Activated CD4-positive, CD25-positive, alpha-beta regulatory T cell treated with anti-CD3 and anti-CD28 coated beads, Interleukin-2, amount 50 U/mL, for 24 hours (primary cell): ENCODE results near the gene CTBP2.
A peak's percentile ranks its signal among the peaks of the same experiment; 100 is the strongest.

Experiments used
- ATAC-seq, 2 donors: fragments of 150-1000 bp; cut with Tn5 transposase; one replicate each; pipeline ENCODE4 v1.10.0; 2021; ENCODE audit warnings: mild to moderate bottlenecking in 1 of 2, moderate library complexity in 1 of 2

CTBP2 gene

DNA sequence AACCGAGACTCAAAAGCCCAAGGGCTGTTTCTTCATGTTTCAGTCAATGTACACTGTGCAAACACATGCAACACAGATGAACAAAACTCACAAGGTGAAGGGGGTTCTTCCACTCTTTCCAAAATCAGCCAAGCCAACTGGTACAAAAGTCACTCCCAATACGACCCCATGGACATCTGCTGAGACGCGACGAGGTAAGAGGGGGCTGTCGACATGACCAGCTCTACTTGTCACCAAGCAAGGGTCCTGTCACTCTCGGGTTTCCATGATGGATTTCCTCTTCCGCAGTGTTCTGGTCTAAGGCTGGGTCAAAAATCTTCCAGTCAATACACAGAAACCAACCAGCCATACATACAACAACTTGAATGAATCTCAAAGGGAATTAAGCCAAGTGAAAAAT lies 37.8 kb downstream of the CTBP2 start:
- ATAC-seq, result no peak

DNA sequence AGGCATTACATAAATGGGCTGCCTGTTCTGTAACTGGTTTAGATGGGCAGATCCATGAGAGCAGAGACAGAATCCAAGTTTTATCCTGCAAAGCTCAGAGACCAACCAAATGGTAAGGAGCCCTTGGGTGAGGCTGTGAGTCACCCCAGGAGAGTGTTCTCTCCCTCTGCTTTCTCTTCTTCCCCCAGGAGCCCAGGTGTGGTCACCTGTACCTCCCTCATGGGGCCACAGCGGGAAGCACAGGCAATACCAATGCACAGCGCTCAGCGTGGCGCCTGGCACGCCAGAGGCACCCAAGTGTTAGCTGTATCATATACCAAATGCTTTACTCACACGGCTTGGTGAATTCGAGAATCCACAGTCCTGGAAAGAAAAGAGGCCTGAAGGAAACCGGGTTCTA lies 39.4 kb downstream of the CTBP2 start:
- ATAC-seq, result no peak

DNA sequence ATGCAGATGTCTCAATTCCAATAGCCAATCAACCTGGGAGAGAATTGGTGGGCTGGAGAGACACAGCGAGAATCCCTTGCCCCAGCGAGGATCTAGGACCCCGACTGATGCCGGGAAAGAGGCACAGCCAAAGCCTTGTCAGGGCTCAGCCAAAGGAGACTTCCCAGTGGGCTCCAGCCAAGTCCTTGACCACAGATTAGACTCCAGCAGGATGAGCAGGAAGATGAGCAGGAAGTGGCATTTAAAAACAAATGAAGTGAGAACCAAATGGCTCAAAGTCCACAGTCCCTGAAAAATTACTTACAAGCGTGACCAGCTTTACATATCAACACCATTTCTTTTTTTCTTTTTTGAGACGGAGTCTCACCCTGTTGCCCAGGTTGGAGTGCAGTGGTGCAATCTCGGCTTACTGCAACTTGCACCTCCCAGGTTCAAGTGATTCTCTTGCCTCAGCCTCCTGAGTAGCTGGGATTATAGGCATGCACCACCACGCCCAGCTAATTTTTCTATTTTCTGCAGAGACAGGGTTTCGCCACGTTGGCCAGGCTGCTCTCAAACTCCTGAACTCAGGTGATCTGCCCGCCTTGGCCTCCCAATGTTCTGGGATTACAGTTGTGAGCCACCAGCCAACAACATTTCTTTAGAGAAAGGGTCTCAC lies 40.2 kb downstream of the CTBP2 start:
- no peak for ATAC-seq

DNA sequence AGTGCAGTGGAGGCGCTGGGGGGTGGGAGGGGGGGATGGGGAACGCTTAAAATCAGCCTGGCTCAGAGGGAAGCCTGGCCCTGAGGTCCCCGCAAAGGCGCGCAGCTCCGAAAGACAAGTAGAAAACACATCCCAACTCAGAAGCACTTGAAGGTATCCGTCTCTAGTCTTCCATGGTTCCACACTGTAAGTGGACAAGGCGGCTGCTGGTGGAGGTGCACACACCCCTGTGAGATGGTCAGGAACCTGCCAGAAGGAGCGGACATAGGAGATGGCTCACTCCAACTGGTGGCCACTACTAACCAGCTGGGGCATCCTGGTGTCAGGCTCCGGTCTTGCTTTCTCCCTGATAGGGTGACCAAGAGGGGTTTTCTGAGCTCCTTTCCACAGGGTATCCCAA lies 41.7 kb downstream of the CTBP2 start:
- no peak for ATAC-seq

DNA sequence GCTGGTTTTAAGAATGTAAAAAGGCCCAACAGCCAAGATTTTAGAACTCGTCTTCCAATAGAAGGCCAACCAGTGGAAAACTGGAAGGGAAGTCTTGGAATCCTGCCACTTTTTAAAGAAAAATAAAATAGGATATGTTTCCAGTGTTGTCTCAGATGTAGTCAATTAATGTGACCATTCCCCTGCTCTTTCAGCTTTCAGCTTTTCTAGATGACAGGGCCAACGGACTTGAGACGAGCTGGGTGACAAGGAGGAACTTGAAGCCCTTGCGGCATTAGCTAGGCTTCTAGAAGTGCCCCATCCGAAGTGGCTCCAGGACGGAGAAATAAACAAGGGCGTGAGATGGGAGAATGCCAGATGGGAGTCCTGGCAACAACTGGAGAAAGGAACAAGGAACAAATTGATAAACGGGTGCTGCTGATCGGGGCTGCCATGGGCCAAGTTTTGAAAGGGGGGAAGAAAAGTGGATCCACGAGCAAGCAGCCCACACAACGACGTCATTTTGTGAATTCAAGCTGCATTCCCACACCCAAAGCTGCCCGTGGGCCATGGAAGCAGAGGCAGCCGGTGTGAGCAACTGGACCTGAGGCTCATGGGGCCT lies 42.3 kb downstream of the CTBP2 start:
- no peak for ATAC-seq

DNA sequence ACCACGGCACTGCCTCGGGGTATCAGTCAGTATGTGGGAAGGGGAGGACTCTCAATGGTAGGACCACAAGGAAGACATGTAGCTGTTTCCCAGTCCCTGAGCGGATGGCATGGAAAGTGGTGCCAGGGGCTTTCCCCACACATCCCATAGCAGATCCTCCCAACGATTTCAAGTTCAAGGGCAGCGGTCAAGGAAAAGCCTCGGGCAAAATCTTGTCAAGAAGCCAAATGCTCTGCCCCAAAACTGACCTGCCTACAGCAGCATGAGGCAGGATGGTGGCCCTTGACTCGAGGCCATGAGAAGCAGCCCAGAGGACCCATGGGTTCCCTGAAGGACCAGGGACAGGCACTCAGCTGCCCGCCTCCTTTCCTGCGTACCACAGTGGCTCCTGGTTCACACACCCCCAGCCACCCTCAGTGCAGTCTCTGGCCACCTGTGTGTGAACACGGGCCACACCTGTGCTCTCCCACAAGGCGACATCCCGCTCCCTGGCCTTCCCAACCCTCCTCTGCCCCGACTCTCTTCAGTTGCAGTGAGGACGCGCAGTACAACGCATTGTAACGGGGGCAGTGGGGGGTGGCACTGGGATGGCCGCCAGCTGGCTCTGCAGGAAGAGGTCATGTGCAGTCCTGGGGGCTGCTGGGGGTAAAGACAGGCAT lies 43.6 kb downstream of the CTBP2 start:
- no peak for ATAC-seq

DNA sequence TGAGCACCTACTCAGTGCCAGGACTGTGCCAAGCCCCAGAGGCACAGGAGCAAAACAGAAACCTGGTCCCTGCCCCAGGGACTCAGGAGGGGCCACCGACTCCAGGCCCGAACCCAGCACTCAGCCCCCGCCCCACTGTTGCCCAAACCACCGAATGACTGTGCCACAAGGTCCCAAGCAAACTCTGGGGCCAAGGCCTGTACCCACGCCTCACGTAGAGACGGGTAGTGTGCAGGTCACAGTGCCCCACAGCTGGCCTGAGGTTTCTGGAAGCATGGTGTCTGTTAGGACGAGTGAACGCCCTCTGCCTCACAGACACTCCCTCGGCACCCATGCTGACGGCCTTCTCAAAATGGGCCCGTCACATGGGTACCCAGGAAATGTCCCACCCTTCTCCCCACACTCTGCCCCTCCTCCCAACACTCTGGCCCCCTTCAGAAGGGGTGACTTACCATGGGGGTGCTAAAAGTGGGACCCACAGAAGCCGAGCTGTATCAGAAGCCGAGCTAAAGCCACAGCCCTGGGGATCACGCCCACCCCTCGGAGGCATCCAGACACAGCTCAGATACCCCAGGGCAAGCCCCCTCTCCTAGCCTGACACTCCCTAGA lies 44.2 kb downstream of the CTBP2 start:
- peak in 1 of 2 donors; percentile 21 for ATAC-seq

DNA sequence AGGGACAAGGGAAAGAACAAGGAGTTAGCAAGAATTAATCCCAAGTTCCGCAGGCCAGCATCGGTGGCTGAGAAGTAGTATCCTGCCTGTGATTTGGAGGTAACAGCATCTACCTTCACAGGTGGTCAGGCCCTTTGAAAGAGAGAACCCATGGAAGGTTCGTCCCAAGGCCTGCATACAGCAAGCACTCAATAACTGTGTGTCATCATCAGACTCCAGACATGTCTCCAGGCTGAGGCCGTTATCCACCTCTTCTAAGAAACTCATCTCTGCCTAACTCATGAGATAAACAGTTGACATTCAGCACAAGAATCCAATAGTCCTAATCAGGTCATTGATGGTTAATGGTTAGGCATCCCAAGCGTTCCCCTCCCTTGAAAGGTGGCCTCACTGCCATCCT lies 45.0 kb downstream of the CTBP2 start:
- no peak for ATAC-seq

DNA sequence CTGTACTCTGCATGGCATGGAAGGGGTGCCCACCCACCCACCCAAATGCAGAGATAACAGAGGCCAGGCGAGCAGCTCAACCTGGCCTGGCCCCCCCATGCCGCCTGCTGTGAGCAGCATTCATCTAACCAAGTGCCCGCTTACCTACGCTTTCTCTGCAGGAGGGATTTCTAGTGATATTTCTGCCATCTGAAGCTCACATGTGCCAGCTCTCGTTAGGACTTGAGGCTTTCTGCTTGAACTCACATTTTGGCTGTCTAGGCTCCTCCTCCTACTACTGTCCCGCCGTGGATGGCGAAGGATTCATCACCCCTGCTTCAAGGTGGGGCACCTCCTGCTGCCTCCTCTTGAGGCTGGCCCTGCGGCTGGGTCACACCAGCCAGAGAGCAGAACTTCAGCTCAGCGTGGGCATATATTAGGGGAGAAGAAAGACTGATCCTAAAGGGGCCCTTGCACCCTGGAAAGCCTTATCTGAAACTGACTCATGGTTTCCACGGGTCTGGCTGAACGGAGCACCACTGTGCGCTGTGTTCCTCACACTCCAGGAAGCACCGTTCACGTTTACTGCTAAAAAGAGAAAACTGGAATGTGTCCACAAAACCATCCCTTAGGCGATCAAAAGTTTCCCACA lies 45.5 kb downstream of the CTBP2 start:
- ATAC-seq, result no peak

DNA sequence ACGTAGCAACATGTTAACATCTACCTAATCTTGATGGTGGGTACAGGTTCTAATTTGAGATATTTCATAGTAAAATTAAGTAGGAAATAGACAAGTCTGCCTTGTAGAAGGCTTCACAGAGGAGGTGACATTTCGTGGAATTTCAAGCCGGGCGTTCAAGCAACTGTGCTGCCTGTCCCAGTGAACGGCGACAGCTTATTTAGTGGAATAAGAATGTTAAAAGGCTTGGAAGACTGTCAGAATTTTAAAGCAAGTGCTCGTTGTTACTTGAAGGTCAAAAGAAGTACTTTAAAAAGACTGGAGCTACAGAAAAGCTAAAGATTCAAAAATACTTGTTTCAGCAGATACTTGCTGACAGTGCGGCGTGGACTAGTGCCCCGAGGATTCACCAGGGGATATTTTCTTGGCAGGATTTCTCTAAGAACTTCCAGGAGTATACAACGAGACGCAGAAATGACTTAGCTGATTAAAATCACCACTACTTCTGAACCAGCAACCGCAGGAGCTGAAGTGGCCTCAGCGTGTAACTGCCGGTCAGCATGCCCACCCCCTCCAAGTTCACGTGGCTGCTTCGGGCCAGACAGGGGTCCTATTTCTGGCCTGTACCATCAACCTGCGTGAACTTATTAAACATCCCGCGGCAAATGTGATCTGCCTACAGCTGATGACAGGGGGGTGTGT lies 46.5 kb downstream of the CTBP2 start:
- no peak for ATAC-seq

DNA sequence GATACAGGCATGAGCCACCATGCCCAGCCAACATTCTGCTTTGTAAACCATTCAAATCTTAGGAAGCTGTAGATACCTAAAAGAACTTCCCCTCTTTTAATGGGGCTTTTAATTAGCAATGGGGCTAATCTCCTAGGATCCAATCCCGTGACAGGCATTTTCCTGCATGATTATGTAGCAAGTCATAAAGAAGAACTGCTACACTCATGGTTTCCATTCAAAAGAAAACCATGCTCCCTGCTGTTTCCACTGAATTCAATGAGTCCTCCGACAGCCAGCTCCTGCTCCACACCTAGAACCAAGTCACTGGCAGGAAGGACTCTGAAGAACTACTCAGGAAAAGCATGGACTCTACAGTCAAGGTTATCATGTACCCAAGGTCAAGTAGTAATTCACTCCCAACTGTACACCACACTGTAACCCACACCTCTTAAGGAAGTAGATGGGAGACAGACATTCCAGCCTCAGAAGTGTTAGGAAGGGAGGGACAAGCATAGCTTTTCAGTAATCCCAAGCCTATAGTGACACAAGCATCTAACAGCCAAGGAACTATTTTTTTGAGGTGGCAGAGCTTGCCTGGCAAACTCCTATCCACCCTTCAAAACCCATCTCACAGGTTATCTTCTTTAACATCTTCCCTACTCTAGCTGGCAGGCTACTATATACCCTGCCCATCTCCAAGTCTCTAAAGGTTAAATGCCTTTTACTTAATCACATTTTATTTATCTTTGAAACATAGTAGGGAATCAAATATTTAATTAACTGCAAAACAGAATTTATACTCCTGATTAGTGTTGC lies 47.5 kb downstream of the CTBP2 start:
- ATAC-seq, result no peak

DNA sequence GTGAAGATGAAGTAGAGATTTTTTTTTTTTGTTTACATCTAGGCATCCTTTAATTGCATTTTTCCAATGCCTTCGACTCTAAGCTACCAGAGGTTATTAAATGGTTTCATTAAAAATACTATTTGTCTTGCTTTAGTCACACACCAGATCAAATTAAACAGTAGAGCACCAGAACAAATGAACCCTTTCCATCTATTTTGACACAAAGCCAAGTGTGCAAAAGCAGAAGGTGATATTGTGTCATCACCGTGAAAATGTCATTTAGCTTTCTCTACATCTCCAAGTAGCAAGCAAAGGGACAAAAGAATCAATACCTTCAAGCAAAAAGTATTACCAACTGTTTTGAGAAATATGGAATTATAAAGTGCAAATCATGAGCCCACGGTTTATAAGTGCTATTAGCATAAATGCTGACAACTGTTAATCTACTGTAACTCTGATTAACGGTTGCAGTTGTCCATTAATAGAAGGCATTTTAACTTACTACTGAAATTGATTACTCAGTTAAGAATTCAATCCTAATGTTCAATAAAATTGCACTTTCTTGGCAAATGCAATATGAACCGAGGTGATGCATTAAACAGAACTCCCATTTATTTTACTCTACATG lies 49.1 kb downstream of the CTBP2 start:
- no peak for ATAC-seq

DNA sequence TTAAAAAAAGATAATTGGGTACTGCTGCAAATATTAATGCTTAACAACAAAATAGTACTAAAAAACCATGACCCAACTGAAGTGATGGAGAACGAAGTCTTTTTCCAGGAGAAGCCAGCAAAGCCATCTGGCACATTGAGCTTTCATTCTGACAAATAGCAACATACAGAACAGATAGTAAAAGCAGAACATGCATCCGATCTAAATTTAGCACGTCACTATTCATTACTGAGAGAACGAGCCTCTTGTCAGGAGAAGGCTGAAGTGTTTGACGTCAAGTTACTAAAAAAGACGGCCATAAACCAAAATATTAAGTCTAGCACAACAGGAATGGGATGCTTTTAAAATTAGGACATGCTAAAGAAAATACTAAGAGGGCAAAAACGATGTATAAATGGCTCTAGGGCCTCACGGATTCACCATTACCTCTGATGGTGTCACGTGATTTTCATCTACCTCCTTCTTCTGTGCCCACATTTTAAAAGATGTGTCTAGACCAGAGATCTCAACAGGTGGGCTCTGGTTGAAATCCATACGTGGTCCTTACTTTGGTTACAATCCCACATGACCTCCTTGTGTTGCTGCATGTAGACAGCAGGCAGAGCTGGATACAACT lies 52.3 kb downstream of the CTBP2 start:
- no peak for ATAC-seq

DNA sequence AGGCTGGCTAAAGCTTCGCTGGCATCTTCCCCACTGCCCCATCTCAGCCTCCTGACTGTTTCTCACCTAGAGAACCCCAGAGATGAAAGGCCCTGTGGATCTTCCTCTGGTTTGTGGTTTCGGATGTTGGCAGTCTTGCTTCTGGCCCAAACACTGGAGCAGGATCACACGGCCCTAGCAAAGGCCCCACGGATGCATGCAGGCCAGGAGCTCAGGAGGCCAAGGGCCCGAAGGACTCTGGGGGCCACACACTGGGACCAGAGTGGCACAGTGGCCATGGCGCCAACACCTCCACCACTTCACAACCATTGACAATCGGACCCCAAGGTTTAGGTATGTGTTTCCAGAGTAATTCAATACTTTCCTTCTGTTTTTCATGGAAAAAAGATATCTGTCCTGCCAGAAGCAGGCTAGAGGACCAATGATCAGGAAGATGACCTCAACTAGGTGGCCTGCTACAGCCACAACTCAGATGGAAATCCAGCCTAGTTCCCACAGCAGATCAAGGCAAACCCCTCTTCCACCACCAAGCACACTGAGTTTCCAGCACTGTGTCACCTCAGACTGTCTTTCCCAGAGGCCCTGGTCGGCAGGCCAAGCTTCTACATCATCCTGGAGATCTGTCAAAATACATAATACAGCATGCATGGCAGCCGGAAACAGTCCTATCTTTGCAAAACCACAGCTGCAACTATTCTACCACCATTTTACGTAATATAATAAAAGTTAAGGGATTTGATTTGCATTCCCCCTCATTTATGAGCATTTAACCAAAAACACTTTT lies 53.0 kb downstream of the CTBP2 start:
- ATAC-seq, result no peak

DNA sequence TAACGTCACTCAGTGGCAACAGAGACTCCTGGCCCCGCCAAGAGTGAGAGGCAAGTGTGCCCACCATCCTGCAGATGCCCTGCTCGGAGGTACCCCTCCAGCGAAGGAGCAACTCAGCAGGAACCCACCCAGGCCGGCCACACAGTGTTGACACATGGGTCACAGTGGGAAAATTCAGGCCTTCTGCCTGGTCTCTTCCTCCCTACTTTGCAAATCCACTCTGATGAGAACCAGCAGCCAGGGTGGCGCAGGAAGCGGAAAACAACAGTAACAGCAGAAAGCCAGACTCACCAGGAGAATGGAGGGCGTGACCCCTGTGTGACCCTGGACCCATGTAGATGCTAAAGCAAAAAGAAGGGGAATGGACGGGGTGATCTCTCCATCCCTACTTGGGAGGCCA lies 53.8 kb downstream of the CTBP2 start:
- ATAC-seq, result no peak

DNA sequence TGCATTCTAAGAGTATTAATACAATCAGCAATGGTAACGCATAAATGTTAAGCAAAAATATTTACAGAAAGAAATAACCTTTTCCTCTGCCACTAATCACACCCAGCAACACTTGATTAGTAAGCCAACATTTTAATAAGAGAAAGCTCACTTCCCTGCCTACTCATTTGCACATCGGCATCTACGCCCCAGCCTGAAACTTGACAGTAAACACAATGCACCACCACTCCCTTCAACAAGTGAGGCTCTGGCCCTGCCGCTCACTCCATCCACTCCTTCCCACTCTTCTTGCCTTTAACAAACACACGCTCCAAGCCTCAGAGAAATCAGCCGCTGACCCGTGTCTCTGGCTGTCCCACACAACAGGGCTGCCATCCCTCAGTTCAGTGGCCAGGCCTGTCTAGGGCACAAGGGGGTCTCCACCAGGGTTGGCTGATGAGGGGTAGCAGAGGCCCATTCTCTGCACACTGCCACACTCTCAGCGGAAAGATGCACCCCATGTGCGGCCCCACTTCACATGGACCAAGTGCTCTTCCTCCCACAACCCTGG lies 54.6 kb downstream of the CTBP2 start:
- ATAC-seq, result no peak

DNA sequence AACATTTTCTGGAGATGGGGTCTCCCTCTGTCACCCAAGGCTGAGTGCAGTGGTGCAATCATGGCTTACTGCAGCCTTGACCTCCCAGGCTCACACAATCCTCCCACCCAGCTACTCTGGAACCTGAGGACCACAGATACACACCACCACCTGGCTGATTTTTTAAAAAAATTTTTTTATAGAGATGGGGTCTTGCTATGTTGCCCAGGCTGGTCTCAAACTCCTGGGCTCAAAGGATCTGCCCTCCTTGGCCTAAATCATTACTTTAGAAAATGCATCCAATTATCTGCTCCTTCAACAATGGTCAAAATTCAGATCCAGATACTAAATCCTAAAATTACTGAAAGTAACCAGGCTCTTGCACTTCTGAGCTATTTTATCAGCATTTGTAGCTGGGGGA lies 55.2 kb downstream of the CTBP2 start:
- no peak for ATAC-seq

DNA sequence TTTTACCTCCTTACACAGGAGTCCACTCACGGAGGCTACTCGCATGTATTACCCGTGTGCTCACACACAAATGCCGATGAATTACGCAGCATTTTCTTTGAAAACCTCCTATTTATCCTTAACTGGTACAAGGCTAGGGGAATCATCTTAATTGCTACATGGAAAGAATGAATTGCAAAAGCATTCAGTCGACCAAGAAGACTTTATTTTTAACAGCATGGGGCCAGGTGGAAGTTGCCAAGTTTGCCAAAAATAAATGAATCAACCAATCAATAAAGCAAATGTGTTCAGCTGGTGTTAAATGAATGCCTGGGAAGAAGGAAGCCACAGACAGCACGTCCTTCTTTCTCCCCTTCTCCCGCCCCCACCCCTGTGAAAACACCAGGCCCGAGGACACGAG lies 55.8 kb downstream of the CTBP2 start:
- ATAC-seq, result no peak

DNA sequence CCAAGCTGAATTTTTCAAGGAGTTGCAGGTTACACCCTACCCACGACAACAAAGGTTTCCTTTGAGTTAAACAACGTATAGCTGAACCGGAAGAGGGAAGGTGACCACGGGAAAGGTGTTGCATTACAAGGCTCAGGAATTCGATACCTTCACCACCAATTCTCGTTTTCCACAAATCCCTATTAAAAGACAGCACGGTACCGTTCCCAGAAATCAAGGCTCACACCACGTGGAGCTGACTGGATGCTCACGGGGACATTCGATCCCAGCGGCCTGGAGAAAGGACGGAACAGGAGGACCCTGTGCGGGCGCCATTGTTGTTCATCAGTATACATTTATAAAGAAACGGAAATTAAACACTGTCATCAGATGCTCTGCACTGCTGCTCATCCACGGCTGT lies 56.4 kb downstream of the CTBP2 start:
- ATAC-seq, result no peak

DNA sequence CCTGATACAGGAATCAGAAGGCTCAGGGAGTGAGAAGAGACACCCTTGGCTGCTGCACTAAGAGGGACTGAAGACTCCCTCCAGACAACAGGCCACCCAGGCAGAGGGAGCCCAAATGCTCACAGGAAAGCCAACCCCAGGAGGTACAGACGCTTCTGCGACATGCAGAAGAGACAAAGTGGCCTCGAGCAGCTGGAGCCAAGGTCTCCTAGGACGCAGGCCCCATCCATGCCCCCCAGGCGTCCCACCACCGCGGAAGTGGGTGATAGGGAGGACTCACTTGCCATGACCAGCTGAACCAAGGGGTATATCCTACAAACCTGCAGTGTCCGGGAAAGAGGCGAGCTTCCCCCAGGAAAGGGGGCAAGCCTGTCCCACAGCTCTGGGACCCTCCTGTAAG lies 56.9 kb downstream of the CTBP2 start:
- no peak for ATAC-seq
